Liver (tissue), 9 donors: ENCODE measurements around the gene RINT1. TPM values are rescaled to one million over a fixed set of nuclear protein-coding genes. Genes with fewer than 3 reads are reported as not detected.

Experiments used
- DNase-seq: peaks from one replicate; pipeline ENCODE4 v3.0.0-alpha.2; 2017; ENCODE audit warnings: low spot score
- H3K27ac ChIP-seq, 2 donors: one replicate each; pipeline ENCODE4 v1.7.0; 2013; ENCODE audit warnings: inconsistent platforms in 2 of 2, low read length in 2 of 2, control low read depth in 1 of 2, low read depth in 1 of 2, mild to moderate bottlenecking in 1 of 2
- H3K27me3 ChIP-seq, 4 donors: one replicate each; pipeline versions ENCODE4 v1.6.1 to v1.7.0; 2013; ENCODE audit warnings: low read length in 3 of 4, inconsistent platforms in 1 of 4, mild to moderate bottlenecking in 1 of 4, moderate library complexity in 1 of 4; ENCODE audit not compliant: control insufficient read depth in 4 of 4, insufficient read depth in 4 of 4
- H3K36me3 ChIP-seq, 4 donors: one replicate each; pipeline versions ENCODE4 v1.6.1 to v1.7.0; 2013; ENCODE audit warnings: low read length in 3 of 4, mild to moderate bottlenecking in 3 of 4, low read depth in 1 of 4, moderate library complexity in 1 of 4; ENCODE audit not compliant: control insufficient read depth in 4 of 4, insufficient read depth in 3 of 4
- H3K4me1 ChIP-seq, 4 donors: one replicate each; pipeline versions ENCODE4 v1.6.1 to v1.7.0; 2013; ENCODE audit warnings: low read length in 3 of 4, mild to moderate bottlenecking in 3 of 4, moderate library complexity in 1 of 4; ENCODE audit not compliant: control insufficient read depth in 4 of 4, insufficient read depth in 4 of 4
- H3K4me3 ChIP-seq, 3 donors: one replicate each; pipeline versions ENCODE4 v1.6.1 to v1.7.0; 2013; ENCODE audit warnings: low read length in 3 of 3, control low read depth in 1 of 3, low read depth in 1 of 3, mild to moderate bottlenecking in 1 of 3
- H3K9ac ChIP-seq, 2 donors: one replicate each; pipeline ENCODE4 v1.7.0; 2013; ENCODE audit warnings: low read length in 2 of 2, mild to moderate bottlenecking in 2 of 2, moderate library complexity in 2 of 2, control low read depth in 1 of 2, low read depth in 1 of 2
- H3K9me3 ChIP-seq, 4 donors: one replicate each; pipeline versions ENCODE4 v1.6.1 to v1.7.0; 2013; ENCODE audit warnings: low read length in 3 of 4; ENCODE audit not compliant: control insufficient read depth in 4 of 4
- ATF3 ChIP-seq: IDR thresholded peaks from 2 replicates; pipeline ENCODE4 v1.6.1; 2016; ENCODE audit warnings: antibody characterized with exemption
- CTCF ChIP-seq: fragments of 150-350 bp; IDR thresholded peaks from 2 replicates; pipeline ENCODE4 v1.5.1; 2017; ENCODE audit warnings: improper control_type of control experiment, low read depth, low read length; ENCODE audit not compliant: missing input control
- EGR1 ChIP-seq, 2 donors: IDR thresholded peaks; 2 replicates each; pipeline ENCODE4 v1.6.1; 2016 to 2018; ENCODE audit warnings: antibody characterized with exemption in 2 of 2, low read depth in 2 of 2
- FOXA1 ChIP-seq: IDR thresholded peaks from 2 replicates; pipeline ENCODE4 v1.6.1; 2016; ENCODE audit warnings: antibody characterized with exemption
- FOXA2 ChIP-seq: IDR thresholded peaks from 2 replicates; pipeline ENCODE4 v1.6.1; 2016; ENCODE audit warnings: antibody characterized with exemption
- GABPA ChIP-seq, 2 donors: IDR thresholded peaks in 1 of 2; conservative IDR thresholded peaks in 1 of 2; 2 replicates each; pipeline ENCODE4 v1.6.1; 2016; ENCODE audit warnings: antibody characterized with exemption in 2 of 2, mild to moderate bottlenecking in 1 of 2, moderate library complexity in 1 of 2
- HNF4A ChIP-seq, 2 donors: conservative IDR thresholded peaks; 2 replicates each; pipeline ENCODE4 v1.6.1; 2016; ENCODE audit warnings: antibody characterized with exemption in 2 of 2, mild to moderate bottlenecking in 2 of 2
- HNF4G ChIP-seq: IDR thresholded peaks from 2 replicates; pipeline ENCODE4 v1.6.1; 2016; ENCODE audit warnings: antibody characterized with exemption
- MAX ChIP-seq: IDR thresholded peaks from 2 replicates; pipeline ENCODE4 v1.6.1; 2016; ENCODE audit warnings: antibody characterized with exemption
- NR2F2 ChIP-seq: IDR thresholded peaks from 2 replicates; pipeline ENCODE4 v1.6.1; 2016; ENCODE audit warnings: antibody characterized with exemption
- RAD21 ChIP-seq, 2 donors: IDR thresholded peaks; 2 replicates each; pipeline ENCODE4 v1.6.1; 2016; ENCODE audit warnings: antibody characterized with exemption in 2 of 2, mild to moderate bottlenecking in 2 of 2
- REST ChIP-seq: IDR thresholded peaks from 2 replicates; pipeline ENCODE4 v1.6.1; 2016; ENCODE audit warnings: antibody characterized with exemption, mild to moderate bottlenecking
- RXRA ChIP-seq, 2 donors: IDR thresholded peaks; 2 replicates each; pipeline ENCODE4 v1.6.1; 2017 to 2018; ENCODE audit warnings: antibody characterized with exemption in 2 of 2, mild to moderate bottlenecking in 1 of 2
- SP1 ChIP-seq: IDR thresholded peaks from 2 replicates; pipeline ENCODE4 v1.6.1; 2018; ENCODE audit warnings: antibody characterized with exemption, mild to moderate bottlenecking
- TAF1 ChIP-seq: conservative IDR thresholded peaks from 2 replicates; pipeline ENCODE4 v1.6.1; 2016; ENCODE audit warnings: antibody characterized with exemption, mild to moderate bottlenecking
- YY1 ChIP-seq: IDR thresholded peaks from 2 replicates; pipeline ENCODE4 v1.6.1; 2016; ENCODE audit warnings: antibody characterized with exemption, mild to moderate bottlenecking
- ZBTB33 ChIP-seq: IDR thresholded peaks from 2 replicates; pipeline ENCODE4 v1.6.1; 2016; ENCODE audit warnings: antibody characterized with exemption
- WGBS: extraction: QIAGEN DNeasy Blood & Tissue Kit; methylation state at CpG from one replicate; pipeline ENCODE4 v1.1.7; 2013; 5-methylcytosine and 5-hydroxymethylcytosine counted together
- polyA plus RNA-seq, 2 donors: library from polyadenylated mRNA; stranded (reverse) in 1 of 2; unstranded in 1 of 2; fragments of 200-250 nt in 1 of 2; fragments of >200 nt in 1 of 2; fragmentation: Nextera tagmentation in 1 of 2; extraction: Ambion mirVana in 1 of 2; gene quantifications; one replicate each; pipeline versions ENCODE4 v1.2.1 to v1.2.3, GENCODE V29; 2013 to 2015
- total RNA-seq, 2 donors: library from RNA; depleted of rRNA; stranded (reverse); fragments of >200 nt; gene quantifications; one replicate each; pipeline ENCODE4 v1.2.3, GENCODE V29; 2014
- donor health status: healthy.
- donor health status: healthy.
- donor health status: healthy.
- donor health status: healthy.
- donor health status: healthy.

Gene RINT1
- total and polyA plus RNA-seq, 4 donors = 4.5 to 10.9 (median 7.2) TPM

- TF ChIP-seq MAX (no peak), GABPA (IDR thresholded peaks at IDR 0.05 in 1 of 2, conservative IDR thresholded peaks at IDR 0.05 in 1 of 2) (no peak), ATF3 (no peak), YY1 (no peak)
Measured at GRCh38 chr7:105493196-105493922, 38.6 kb upstream of the RINT1 start (continued).

- no peak overlapping the region for H3K9ac ChIP-seq
- H3K4me1 ChIP-seq = no peaks in the 10 kb centered on the region
- H3K36me3 ChIP-seq = peaks cover 0 to 2% (median 0%) of the 10 kb centered on the region in 4 donors
- no peaks in the 10 kb centered on the region for H3K27me3 ChIP-seq
- no peak for DNase-seq
- no peaks in the 10 kb centered on the region for H3K9me3 ChIP-seq
- WGBS = 91% methylated on average over 5 of the region's 5 CpGs
- TF ChIP-seq FOXA2 (no peak), ATF3 (no peak), MAX (no peak), EGR1 (IDR thresholded peaks at IDR 0.05; ENCODE audit: low read depth in 2 of 2) (no peak)
- H3K27ac ChIP-seq = no peak overlapping the region
- no peak overlapping the region for H3K4me3 ChIP-seq
Measured at GRCh38 chr7:105493923-105494315, 38.1 kb upstream of the RINT1 start.

- WGBS = 83% methylated on average over 2 of the region's 2 CpGs
- H3K27ac ChIP-seq = no peak overlapping the region
- no peaks in the 10 kb centered on the region for H3K27me3 ChIP-seq
- H3K9me3 ChIP-seq = no peaks in the 10 kb centered on the region
- TF ChIP-seq FOXA1 (no peak), GABPA (IDR thresholded peaks at IDR 0.05 in 1 of 2, conservative IDR thresholded peaks at IDR 0.05 in 1 of 2) (no peak), NR2F2 (no peak), REST (no peak), ATF3 (no peak), SP1 (no peak), CTCF (no peak), MAX (no peak), HNF4A (conservative IDR thresholded peaks at IDR 0.05) (no peak), RXRA (IDR thresholded peaks at IDR 0.05) (no peak), ZBTB33 (no peak), EGR1 (IDR thresholded peaks at IDR 0.05; ENCODE audit: low read depth in 2 of 2) (no peak), TAF1 (no peak), YY1 (no peak), HNF4G (no peak), RAD21 (IDR thresholded peaks at IDR 0.05) (no peak)
- H3K36me3 ChIP-seq = peaks cover 0 to 3% (median 1%) of the 10 kb centered on the region in 4 donors
- no peak overlapping the region for H3K9ac ChIP-seq
- DNase-seq = no peak
- no peak overlapping the region for H3K4me3 ChIP-seq
- no peaks in the 10 kb centered on the region for H3K4me1 ChIP-seq
Measured at GRCh38 chr7:105496521-105496920, 35.5 kb upstream of the RINT1 start.
